HG03520 (cell line): Measurements from ENCODE around the gene MAP3K7.
"Not testable (repeated sequence)": the region's sequence is repeated elsewhere in the genome, so short reads cannot be mapped to it uniquely, and the experiment has no call there.

Experiments used
- ATAC-seq: cut with Tn5 transposase; IDR thresholded peaks from one replicate; pipeline ENCODE4 v1.9.1; 2021; ENCODE audit warnings: mild to moderate bottlenecking, moderate library complexity; ENCODE audit not compliant: unreplicated experiment

The MAP3K7 gene

GRCh38 chr6:90578894-90579549 is 7.8 kb downstream of the MAP3K7 start:
- ATAC-seq, result no peak

DNA sequence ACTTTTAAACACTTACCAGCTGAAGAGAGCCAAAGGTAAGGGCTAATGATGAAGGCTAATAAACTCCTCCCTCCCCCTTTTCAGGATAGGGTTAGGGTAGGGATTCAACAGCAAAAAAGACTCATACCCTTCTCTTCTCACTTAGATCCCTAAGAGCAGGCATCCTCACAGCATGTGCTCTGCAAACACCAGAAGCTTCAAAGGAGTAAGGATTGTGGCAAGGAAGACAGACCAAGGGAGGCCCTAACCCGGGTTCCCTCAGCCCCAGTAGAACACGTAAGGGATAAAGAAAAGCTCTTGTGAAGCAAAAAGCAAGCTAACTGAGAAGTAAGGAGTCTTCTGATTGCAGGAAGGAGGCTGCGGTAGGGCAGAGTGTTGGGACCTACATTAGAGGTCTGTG is 11.6 kb downstream of the MAP3K7 start:
- ATAC-seq, result no peak

GRCh38 chr6:90574610-90575009 is 12.3 kb downstream of the MAP3K7 start:
- ATAC-seq, result no peak

DNA sequence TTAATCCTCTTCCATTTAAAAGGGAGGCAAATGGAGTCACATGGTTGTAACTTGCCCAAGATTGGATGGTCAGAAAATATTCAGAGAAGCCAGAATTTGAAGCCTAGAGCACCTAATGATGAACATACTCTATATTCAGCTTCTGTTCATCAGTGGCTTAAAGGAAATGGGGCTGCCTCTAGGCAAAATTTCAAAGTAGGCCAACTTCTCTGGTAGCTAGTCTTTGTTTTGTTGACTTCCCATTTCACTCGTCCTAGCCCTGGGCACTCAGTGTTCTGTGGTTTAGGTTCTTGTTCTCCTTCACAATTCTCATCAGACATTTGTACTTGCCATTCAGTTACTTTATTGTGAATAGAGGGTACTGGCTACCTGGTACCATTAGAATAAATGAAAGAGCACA is 13.2 kb downstream of the MAP3K7 start:
- ATAC-seq, result no peak

- no peak for ATAC-seq
Observed at GRCh38 chr6:90572856-90573255, 14.0 kb downstream of the MAP3K7 start.

GRCh38 chr6:90569223-90569622 is 17.6 kb downstream of the MAP3K7 start:
- no peak for ATAC-seq

GRCh38 chr6:90567682-90568081 is 19.2 kb downstream of the MAP3K7 start:
- not testable (repeated sequence) for ATAC-seq

DNA sequence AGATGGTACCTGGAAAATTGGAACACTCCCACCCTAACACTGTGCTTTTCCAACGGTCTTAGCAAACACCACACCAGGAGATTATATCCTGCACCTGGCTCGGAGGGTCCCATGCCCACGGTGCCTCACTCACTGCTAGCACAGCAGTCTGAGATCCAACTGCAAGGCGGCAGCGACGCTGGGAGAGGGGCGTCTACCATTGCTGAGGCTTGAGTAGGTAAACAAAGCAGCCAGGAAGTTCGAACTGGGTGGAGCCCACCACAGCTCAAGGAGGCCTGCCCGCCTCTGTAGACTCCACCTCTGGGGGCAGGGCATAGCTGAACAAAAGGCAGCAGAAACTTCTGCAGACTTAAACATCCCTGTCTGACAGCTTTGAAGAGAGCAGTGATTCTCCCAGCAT is 24.5 kb downstream of the MAP3K7 start:
- ATAC-seq, result not testable (repeated sequence)

GRCh38 chr6:90559931-90560330 is 26.9 kb downstream of the MAP3K7 start:
- no peak for ATAC-seq

- ATAC-seq, result no peak
Observed at GRCh38 chr6:90557006-90557405, 29.9 kb downstream of the MAP3K7 start.

GRCh38 chr6:90547991-90548390 is 38.9 kb downstream of the MAP3K7 start:
- no peak for ATAC-seq

- no peak for ATAC-seq
Observed at GRCh38 chr6:90547079-90547478, 39.8 kb downstream of the MAP3K7 start.

- ATAC-seq, result no peak
Observed at GRCh38 chr6:90545448-90545847, 41.4 kb downstream of the MAP3K7 start.

DNA sequence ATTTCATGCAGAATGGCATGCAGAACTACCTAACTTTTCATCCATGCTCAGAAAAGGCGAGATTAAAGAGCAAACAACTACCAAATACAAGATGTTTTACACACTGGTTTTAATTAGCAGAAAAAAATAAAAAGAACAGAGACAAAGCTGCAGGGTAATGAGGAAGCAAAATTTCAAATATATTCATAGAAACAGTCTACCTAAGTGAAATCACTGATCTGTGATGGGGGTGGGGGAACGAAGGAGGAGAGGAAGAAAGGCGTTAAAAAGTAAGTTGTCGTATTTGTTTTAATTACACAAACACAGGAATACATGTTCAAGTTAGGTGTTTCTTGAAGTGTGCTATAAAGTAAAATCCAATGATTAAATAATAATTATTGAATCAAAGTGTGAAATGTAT is 42.1 kb downstream of the MAP3K7 start:
- ATAC-seq, result no peak

- ATAC-seq, result no peak
Observed at GRCh38 chr6:90544081-90544480, 42.8 kb downstream of the MAP3K7 start.

- no peak for ATAC-seq
Observed at GRCh38 chr6:90541221-90541620, 45.7 kb downstream of the MAP3K7 start.

DNA sequence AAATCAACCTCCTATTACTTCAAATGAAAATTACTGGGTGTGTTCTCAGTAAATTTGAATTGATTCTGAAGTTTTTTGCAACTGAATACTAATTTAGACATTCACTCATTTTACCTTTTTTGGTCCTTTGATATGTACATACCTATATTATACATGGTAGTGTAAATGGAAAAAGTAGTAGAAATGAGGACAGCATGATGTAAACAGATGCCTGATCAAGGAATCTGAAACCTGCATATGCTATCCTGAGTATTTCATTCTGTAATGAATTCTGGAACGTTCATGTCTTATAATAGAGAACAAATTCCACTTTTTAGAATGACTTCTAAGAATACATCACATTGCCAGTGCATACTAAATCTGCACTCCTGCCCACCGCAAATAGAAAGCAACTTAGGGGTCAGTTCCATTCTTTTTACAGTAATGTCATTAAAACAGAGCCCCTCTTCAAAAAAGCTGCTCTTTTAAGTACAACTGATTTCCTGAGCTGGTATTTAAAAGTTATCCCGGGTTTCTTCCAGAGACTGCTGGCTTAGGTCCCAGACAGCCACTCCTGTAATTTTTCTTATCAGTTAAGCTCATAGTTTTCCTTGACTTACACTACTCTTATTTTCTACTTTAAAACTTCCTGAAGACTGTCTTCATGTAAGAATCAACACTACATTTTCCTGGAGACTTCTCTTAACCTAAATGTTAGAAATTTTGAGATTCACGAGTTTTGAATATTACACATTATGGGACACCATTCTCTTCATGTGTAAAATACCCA is 48.4 kb downstream of the MAP3K7 start:
- ATAC-seq, result no peak

DNA sequence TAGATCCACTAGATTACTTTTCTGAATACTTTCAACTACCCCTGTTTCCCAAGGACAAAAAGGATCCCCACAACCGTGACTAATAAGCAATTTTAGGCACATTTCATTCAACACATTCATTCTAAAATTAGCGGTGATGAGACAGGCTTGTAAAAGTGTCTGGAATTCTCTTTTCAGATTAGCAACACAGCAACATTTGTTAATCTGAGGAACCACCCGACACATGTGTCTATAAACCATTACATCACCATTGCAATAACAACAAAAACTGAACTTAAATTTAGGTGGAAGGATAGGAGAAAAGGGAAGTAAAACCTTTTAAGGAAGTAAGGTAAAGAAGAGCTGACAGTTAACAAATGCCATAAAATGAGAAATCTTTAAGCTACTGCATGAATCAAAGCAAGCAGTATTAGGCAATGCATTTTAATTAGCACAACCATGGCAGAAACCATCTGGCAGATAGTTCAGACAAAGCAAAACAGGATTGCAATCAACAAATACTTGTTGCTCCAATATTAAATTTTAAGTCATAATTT is 49.1 kb downstream of the MAP3K7 start:
- no peak for ATAC-seq

DNA sequence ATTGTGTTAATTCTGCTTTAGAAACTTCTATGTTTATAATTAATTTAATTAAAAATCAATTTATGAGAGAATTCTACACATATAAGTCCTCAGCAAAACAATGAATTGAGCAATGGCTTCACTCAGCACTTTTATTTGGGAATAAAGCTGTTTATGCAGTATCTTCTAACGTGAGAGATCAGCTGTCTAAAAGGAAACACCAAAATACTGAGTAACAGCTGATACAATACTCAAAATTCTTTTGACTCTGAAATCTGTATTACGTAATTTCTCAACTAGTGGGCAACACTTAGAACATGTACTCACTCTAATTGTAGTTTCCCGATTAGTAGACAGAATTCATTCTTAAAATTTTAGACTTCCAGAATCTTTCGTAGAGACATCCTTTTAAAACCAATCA is 49.8 kb downstream of the MAP3K7 start:
- no peak for ATAC-seq

GRCh38 chr6:90536520-90536919 is 50.4 kb downstream of the MAP3K7 start:
- no peak for ATAC-seq

DNA sequence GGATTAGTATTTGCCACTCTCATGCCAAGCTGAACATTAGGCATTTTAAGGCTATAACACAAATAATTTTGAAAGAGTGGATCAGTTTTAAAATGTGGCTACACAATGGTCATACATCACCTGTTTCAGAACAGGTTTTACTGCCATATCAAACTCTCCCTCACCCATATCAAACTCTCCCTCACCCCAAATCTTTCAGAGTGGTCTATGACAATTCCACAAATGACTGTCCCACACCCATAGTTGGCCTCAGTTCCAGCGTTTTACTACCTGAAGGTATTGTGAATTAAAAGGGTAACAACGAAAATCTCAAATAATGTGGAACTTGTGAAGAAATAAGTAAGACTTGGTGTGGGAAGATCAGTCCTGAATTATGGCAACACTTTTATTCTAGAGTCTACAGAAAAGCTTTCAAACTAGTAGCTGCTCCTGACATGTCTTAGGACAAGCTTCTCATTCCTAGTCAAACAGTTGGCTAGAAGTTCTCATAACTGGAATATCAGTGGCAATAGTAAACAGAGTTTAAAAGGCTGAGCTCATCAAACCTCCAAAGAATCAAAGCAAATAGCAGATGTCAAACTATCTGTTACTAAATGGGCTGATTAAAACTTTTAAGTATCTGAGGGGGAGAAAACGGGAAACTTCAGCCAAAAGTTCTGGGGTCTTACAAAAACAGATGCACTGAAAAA is 52.4 kb downstream of the MAP3K7 start:
- ATAC-seq, result no peak
